DMS53 (cell line): ENCODE measurements around the gene CSNK1D.
"Not testable (repeated sequence)": the region's sequence is repeated elsewhere in the genome, so short reads cannot be mapped to it uniquely, and the experiment has no call there.

Source experiments
- DNase-seq: peaks from one replicate; lab custom pipeline; 2025; lab: John Stamatoyannopoulos, UW

The CSNK1D gene

DNA sequence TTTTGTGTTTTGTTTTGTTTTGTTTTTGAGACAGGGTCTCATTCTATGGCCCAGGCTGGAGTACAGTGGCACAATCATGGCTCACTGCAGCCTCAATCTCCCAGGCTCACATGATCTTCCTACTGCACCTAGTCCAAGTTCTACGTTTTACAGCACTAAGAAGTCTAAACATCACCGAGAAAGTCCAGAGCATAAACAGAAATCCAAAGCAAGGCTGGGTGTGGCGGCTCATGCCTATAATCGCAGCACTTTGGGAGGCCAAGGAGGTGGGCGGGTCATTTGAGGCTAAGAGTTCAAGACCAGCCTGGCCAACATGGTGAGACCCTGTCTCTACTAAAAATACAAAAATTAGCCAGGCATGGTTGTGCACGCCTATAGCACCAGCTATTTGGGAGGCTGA is 80.5 kb downstream of the CSNK1D start:
- DNase-seq: not testable (repeated sequence)
